HG03060 (cell line): ENCODE measurements around the gene UBE3A.
"Not testable (repeated sequence)": the region's sequence is repeated elsewhere in the genome, so short reads cannot be mapped to it uniquely, and the experiment has no call there.

Source experiments
- ATAC-seq: cut with Tn5 transposase; IDR thresholded peaks from one replicate; pipeline ENCODE4 v1.9.1; 2021; ENCODE audit warnings: low read depth, moderate number of reproducible peaks; ENCODE audit not compliant: unreplicated experiment

The UBE3A gene

GRCh38 chr15:25438601-25439368 lies at the start of gene UBE3A:
UBE3A (minus strand) TSS chr15:25439024; CDS start chr15:25409107, 29,917 bp downstream.
- ATAC-seq = peak; percentile 48

GRCh38 chr15:25487226-25487884 lies 48.5 kb upstream of the UBE3A start:
- no peak for ATAC-seq

DNA sequence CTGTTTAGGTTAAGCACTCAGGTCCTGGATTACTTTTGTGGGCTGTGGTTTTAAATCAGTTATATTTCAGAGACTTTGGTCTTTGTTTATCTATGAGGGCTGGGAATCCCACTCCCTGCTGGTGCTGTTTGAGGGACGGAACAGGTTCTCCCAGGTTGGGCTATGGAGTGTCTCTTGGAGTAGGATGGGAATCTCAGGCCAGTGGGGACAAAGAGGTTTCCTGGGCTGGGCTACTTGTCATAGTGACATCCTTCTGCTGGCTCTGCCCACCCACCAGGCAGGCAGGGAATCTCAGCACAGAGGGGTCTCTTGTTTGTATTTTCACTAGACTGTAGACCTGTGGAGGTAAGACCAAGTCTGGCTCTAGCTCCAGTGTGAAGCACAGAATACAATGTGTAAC lies 47.2 kb upstream of the UBE3A start:
- no peak for ATAC-seq

- ATAC-seq = no peak
These were observed 42.5 kb upstream of the UBE3A start for GRCh38 chr15:25481208-25481859.

DNA sequence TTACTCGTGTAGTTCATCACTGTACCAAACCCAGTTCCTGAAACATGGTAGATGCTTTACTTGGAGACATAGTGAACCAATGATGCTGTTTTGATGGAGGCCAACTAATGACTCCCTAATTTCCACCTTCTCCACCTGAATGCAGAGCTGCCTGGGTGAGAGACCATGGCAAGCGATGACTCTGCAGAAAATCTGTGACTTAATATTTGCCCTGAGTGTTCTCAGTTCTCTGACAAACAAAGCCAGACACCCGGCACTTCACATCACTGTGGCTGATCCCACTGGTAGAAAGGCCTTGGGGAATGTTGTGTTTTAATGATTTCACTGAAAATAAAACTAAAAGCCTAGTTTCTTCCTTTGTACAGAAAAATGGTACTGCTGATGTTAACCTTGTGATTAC lies 39.5 kb upstream of the UBE3A start:
- no peak for ATAC-seq

GRCh38 chr15:25477816-25478215 lies 39.0 kb upstream of the UBE3A start:
- ATAC-seq = no peak

DNA sequence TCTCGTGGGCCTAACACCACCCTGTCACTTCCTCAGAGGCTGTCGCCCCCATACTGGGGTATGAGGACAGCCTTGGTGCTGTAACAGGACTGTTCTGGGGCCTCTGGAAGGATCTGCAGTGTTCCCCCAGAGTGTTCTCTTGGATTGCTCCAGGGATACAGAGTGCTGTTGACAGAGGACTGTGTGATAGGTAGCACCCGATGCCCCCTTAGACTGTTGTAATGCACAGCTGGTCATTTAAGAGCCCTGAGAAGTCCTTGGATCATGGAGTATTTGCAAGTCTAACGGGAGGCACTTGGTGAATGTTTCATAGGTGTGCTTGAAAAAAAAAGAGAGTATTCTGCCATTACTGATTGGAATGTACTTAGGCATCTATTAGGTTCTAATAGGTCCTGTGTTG lies 35.4 kb upstream of the UBE3A start:
- no peak for ATAC-seq

DNA sequence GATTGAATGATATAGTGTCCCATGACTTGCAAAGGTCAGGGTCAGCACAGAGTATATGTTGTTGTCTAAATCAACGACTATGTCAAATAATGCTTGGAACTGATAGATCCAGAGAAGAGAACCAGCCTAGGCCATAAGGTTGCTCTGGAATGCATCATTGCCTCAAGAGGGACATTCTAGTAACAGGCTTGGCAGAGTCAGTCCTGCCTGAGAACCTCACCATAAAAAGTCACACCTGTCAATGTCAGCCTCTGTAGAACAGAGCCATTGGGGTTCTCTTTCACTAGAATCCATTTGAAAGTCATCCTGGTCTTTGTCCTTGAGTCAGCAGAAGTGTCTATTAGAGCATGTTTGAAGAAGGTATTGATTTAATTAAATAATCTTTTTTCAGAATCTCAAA lies 31.4 kb upstream of the UBE3A start:
- ATAC-seq = no peak

DNA sequence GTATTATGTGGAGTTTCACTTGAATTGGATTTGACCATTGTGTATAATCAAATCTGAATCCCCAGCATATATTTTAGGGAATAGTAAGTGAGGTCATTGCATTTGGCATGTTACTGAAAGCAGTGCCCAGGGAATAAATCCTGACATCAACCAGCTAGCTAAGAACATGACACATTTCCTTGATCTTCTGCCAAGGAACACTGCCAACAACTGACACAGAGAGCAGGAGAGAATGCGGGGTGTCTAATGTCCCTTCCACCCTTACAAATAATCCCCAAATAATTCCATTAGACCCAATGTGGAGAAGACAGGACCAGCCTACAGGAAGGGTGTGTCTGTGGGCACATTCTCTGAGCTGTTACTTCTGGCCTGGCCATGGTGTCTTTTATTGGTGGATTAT lies 30.6 kb upstream of the UBE3A start:
- no peak for ATAC-seq

DNA sequence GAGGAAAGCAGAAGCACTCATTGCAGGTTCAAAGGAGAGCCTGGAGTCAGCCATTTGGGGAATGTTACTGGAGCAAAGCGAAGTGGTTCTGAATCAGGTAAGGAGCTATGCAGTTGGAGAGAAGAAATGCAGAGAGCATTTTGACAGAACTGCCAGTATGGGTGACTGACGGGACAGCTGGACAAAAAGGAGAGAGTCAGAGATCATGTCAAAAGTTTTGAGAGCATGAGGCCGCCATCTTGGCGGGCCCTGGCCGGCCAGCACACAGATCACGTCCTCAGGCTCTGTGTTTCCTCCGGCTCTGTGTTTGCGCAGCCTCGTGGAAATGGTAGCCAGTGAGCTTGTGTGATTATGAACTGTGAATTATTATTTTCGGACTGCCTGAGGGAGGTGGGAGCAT lies 29.8 kb upstream of the UBE3A start:
- no peak for ATAC-seq

DNA sequence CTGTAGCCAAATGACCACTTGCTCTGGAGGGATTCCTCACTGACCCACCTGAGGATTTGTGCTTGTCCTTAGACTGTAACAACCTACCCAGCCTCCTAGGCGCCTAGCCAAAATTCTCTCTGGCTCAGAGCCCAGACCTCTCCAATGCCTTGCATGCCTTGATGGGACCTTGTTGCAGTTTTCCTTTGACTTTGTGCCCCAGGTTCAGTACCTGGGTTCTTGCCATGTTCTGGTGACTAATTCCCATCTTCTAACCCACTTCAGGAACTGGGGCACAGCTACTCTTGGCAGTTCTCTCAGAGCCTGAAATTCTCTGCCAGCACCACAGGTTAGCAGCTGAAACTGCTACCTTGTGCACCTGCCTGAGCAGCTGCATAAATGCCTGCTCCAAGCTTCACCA lies 27.0 kb upstream of the UBE3A start:
- ATAC-seq = no peak

DNA sequence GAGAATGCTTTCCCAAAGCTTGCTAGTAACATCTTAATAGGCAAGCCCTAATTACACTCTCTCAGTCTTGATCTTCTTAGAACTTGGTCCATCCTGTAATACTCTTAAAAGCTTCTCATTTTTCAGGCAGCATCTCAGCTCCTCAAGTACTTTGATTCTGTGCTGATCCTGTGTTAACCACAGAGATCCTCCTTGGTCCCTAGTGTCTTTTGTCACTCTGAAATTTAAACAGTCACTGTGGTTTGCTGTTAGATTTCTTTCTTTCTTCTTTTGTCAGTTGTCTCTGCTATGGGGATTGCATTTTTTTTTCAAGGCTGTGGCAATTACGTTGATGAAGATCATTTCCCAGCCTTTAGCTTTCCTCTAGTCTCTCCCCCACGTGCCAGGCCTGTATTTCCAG lies 26.0 kb upstream of the UBE3A start:
- ATAC-seq = no peak

DNA sequence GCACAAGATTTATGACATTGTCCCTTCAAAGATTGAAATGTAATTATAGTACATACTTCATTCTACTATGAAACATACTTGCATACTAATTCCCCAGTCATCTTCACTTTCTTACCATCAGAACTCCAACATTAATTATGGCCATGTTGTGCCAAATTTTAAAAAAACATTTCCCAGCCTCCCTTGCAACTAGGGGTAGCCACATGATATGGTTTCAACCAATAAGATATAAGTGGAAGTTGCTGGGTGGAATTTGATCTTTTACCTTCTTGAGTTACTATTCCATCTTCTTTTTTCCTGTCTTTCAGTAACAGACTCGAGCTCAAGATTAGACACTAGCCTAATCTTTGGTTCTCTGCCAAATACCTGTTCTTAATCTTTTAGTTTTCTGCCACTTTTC lies 25.6 kb upstream of the UBE3A start:
- no peak for ATAC-seq

DNA sequence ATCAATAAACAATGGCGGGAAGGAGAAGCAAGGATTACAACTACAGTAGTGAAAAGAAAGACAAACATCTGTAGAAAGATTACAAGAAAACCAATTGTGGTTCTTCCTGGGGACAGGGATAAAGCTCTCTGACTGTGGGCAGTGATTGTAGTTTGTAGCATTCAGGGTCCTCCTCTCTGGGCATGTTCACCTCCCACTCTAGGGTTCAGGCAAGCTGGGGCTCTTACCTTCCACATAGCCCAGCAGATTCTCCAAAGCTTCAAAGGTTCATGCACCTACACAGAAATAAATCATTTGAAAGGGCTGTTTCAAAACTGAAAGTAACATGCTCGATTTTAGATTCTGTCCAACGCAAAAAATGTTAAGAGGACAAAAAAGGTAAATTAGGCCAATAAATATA lies 17.4 kb upstream of the UBE3A start:
- no peak for ATAC-seq

- no peak for ATAC-seq
These were observed 16.4 kb upstream of the UBE3A start for GRCh38 chr15:25455226-25455625.

GRCh38 chr15:25454771-25455170 lies 15.9 kb upstream of the UBE3A start:
- ATAC-seq = no peak

DNA sequence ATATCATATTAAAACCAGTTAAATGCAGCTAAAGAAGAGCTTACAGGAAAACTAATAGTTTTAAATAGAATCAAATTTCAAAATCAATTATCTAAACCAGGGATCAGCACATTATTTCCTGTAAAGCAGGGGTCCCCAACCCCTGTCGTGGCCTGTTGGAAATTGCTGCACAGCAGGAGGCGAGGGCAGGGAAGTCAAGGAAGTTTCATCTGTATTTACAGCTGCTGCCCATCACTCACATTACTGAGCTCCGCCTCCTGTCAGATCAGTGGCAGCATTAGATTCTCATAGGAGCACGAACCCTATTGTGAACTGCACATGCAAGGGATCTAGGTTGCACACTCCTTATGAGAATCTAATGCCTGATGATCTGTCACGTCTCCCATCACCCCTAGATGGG lies 14.4 kb upstream of the UBE3A start:
- not testable (repeated sequence) for ATAC-seq

DNA sequence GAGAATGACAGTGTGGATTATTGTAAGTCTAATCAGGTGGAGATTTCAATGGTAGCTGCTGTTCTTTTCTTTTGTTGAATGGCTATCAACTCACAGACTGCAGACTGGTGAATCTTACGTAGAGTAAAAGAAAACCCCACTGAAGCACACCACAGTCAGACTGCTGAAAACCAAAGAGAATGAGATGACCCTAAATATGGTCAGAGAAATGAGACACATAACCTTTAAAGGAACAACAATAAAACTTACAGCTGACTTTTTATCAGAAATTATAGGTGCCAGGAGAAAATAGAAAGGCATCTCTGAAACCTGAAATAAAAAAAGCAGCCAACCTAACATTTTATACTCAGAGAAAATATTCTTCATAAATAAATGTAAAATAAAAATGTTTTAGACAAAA lies 12.7 kb upstream of the UBE3A start:
- no peak for ATAC-seq

- ATAC-seq = no peak
These were observed 11.3 kb upstream of the UBE3A start for GRCh38 chr15:25450163-25450562.

DNA sequence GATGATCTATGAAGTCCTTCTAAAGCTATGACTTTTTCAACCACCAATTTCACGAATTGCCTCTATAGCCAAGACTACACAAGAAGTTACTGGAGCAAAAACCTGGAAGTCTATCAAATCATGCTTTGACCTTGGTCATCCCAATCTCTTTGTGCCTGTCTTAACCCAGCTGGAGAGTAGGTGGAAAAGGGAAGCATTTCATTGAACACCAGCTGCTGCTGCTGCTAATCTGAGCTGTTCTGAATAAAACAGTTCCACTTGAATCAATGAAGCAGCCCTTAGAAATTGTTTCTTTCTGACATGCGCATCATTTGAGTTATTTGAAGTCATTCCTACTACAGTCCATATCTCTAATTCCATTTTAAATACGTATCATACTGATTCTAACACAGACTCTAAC lies 7.3 kb upstream of the UBE3A start:
- no peak for ATAC-seq

- no peak for ATAC-seq
These were observed 6.6 kb upstream of the UBE3A start for GRCh38 chr15:25445412-25445811.

- no peak for ATAC-seq
These were observed 2.3 kb upstream of the UBE3A start for GRCh38 chr15:25441111-25441510.
